ENCODE measurements around the gene TEDC1. TPM values are rescaled to one million over a fixed set of nuclear protein-coding genes. Genes with fewer than 3 reads are reported as not detected.

The TEDC1 gene
- total RNA-seq, 2 experiments from 2014 or later, result 40.7 to 53.2 TPM

- H3K27ac Mint-ChIP-seq, result peak overlapping the region; percentile 77
- DNase-seq, result no peak
- ChIA-PET POLR2A (no interaction called here), CTCF (no interaction called here)
- peaks cover 25% of the 10 kb centered on the region for H3K4me1 Mint-ChIP-seq
- H3K4me3 Mint-ChIP-seq, result peak overlapping the region; percentile 69
- H3K36me3 Mint-ChIP-seq (ENCODE audit: low read depth), result no peaks in the 10 kb centered on the region
- H3K27me3 Mint-ChIP-seq, result peaks cover 33% of the 10 kb centered on the region
- no peaks in the 10 kb centered on the region for H3K9me3 Mint-ChIP-seq
Measured at GRCh38 chr14:105526776-105527380, 35.8 kb downstream of the TEDC1 start.

GRCh38 chr14:105527381-105527825 is 36.4 kb downstream of the TEDC1 start:
- POLR2A ChIA-PET, result no interaction called here
- H3K9me3 Mint-ChIP-seq, result no peaks in the 10 kb centered on the region
- H3K27ac Mint-ChIP-seq, result peak overlapping the region; percentile 77
- H3K36me3 Mint-ChIP-seq (ENCODE audit: low read depth), result no peaks in the 10 kb centered on the region
- H3K27me3 Mint-ChIP-seq, result peaks cover 33% of the 10 kb centered on the region
- peaks cover 25% of the 10 kb centered on the region for H3K4me1 Mint-ChIP-seq
- CTCF ChIA-PET, result interaction anchor here (2.1 kb wide), 1 partner anchor 10 kb away, joined by 8 read pairs; no protein-coding TSS in a partner anchor
- H3K4me3 Mint-ChIP-seq, result peak overlapping the region; percentile 69
- no peak for DNase-seq

- peaks cover 32% of the 10 kb centered on the region for H3K27me3 Mint-ChIP-seq
- H3K27ac Mint-ChIP-seq, result peak overlapping the region; percentile 60
Measured at GRCh38 chr14:105527826-105528585, 37.0 kb downstream of the TEDC1 start.

GRCh38 chr14:105528586-105529318 is 37.7 kb downstream of the TEDC1 start:
- Mint-ChIP-seq H3K36me3 (ENCODE audit: low read depth) (no peaks in the 10 kb centered on the region), H3K4me1 (peaks cover 25% of the 10 kb centered on the region), H3K27me3 (peaks cover 26% of the 10 kb centered on the region), H3K9me3 (no peaks in the 10 kb centered on the region), H3K4me3 (peak overlapping the region; percentile 72), H3K27ac (peak overlapping the region; percentile 86)
- POLR2A ChIA-PET, result interaction anchor here (0.6 kb wide), 1 partner anchor 158 kb away, joined by 3 read pairs; no protein-coding TSS in a partner anchor
- CTCF ChIA-PET, result interaction anchor here (0.6 to 2.1 kb wide), 10 partner anchors 9 to 335 kb away, joined by 3 to 9 read pairs (median 4); no protein-coding TSS in a partner anchor
- no peak for DNase-seq

More at GRCh38 chr14:105527826-105528585, 37.0 kb downstream of the TEDC1 start:
- peak; percentile 81 for DNase-seq
- H3K36me3 Mint-ChIP-seq (ENCODE audit: low read depth), result no peaks in the 10 kb centered on the region
- H3K4me3 Mint-ChIP-seq, result peak overlapping the region; percentile 69
- H3K4me1 Mint-ChIP-seq, result peaks cover 25% of the 10 kb centered on the region
- ChIA-PET POLR2A (interaction anchor here (0.6 kb wide), 1 partner anchor 157 kb away, joined by 3 read pairs; no protein-coding TSS in a partner anchor), CTCF (interaction anchor here (0.6 to 2.1 kb wide), 13 partner anchors 9 to 450 kb away, joined by 3 to 9 read pairs (median 3); no protein-coding TSS in a partner anchor)
- no peaks in the 10 kb centered on the region for H3K9me3 Mint-ChIP-seq

- no peaks in the 10 kb centered on the region for H3K9me3 Mint-ChIP-seq
- peaks cover 23% of the 10 kb centered on the region for H3K27me3 Mint-ChIP-seq
- peak overlapping the region; percentile 72 for H3K4me3 Mint-ChIP-seq
- ChIA-PET POLR2A (no interaction called here), CTCF (interaction anchor here (1.0 to 2.1 kb wide), 2 partner anchors 8 to 37 kb away, joined by 3 to 8 read pairs; no protein-coding TSS in a partner anchor)
- H3K4me1 Mint-ChIP-seq, result peaks cover 25% of the 10 kb centered on the region
- no peak for DNase-seq
- H3K36me3 Mint-ChIP-seq (ENCODE audit: low read depth), result no peaks in the 10 kb centered on the region
- H3K27ac Mint-ChIP-seq, result peak overlapping the region; percentile 86
Measured at GRCh38 chr14:105529319-105529568, 38.2 kb downstream of the TEDC1 start.

- no peaks in the 10 kb centered on the region for H3K36me3 Mint-ChIP-seq (ENCODE audit: low read depth)
- peak overlapping the region; percentile 72 for H3K4me3 Mint-ChIP-seq
- peak overlapping the region; percentile 86 for H3K27ac Mint-ChIP-seq
- peak; percentile 36 for DNase-seq
- H3K4me1 Mint-ChIP-seq, result peaks cover 25% of the 10 kb centered on the region
- no peaks in the 10 kb centered on the region for H3K9me3 Mint-ChIP-seq
- peaks cover 18% of the 10 kb centered on the region for H3K27me3 Mint-ChIP-seq
- POLR2A ChIA-PET, result no interaction called here
- CTCF ChIA-PET, result interaction anchor here (1.0 to 2.1 kb wide), 3 partner anchors 8 to 49 kb away, joined by 3 to 8 read pairs (median 4); no protein-coding TSS in a partner anchor
Measured at GRCh38 chr14:105529569-105530284, 38.7 kb downstream of the TEDC1 start.

GRCh38 chr14:105530285-105531087 is 39.4 kb downstream of the TEDC1 start:
- peak overlapping the region; percentile 69 for H3K27ac Mint-ChIP-seq

GRCh38 chr14:105531088-105531893 is 40.2 kb downstream of the TEDC1 start:
- no peak overlapping the region for H3K4me3 Mint-ChIP-seq
- H3K27ac Mint-ChIP-seq, result no peak overlapping the region
- CTCF ChIA-PET, result interaction anchor here (0.6 to 1.3 kb wide), 3 partner anchors 51 to 441 kb away, joined by 3 to 4 read pairs (median 3); no protein-coding TSS in a partner anchor

More at GRCh38 chr14:105530285-105531087, 39.4 kb downstream of the TEDC1 start:
- DNase-seq, result no peak
- peaks cover 25% of the 10 kb centered on the region for H3K4me1 Mint-ChIP-seq
- H3K9me3 Mint-ChIP-seq, result no peaks in the 10 kb centered on the region
- H3K27me3 Mint-ChIP-seq, result peaks cover 12% of the 10 kb centered on the region
- CTCF ChIA-PET, result interaction anchor here (1.3 kb wide), 1 partner anchor 50 kb away, joined by 4 read pairs; no protein-coding TSS in a partner anchor
- POLR2A ChIA-PET, result no interaction called here
- no peaks in the 10 kb centered on the region for H3K36me3 Mint-ChIP-seq (ENCODE audit: low read depth)
- peak overlapping the region; percentile 68 for H3K4me3 Mint-ChIP-seq

GRCh38 chr14:105531894-105532623 is 41.0 kb downstream of the TEDC1 start:
- POLR2A ChIA-PET, result no interaction called here
- Mint-ChIP-seq H3K27ac (peak overlapping the region; percentile 52), H3K36me3 (ENCODE audit: low read depth) (no peaks in the 10 kb centered on the region), H3K4me3 (no peak overlapping the region), H3K27me3 (peaks cover 9% of the 10 kb centered on the region), H3K9me3 (no peaks in the 10 kb centered on the region), H3K4me1 (peaks cover 22% of the 10 kb centered on the region)
- DNase-seq, result no peak
- CTCF ChIA-PET, result interaction anchor here (0.6 to 1.4 kb wide), 4 partner anchors 21 to 442 kb away, joined by 3 to 5 read pairs (median 3); no protein-coding TSS in a partner anchor

More at GRCh38 chr14:105531088-105531893, 40.2 kb downstream of the TEDC1 start:
- POLR2A ChIA-PET, result no interaction called here
- Mint-ChIP-seq H3K9me3 (no peaks in the 10 kb centered on the region), H3K27me3 (peaks cover 7% of the 10 kb centered on the region), H3K4me1 (peaks cover 23% of the 10 kb centered on the region), H3K36me3 (ENCODE audit: low read depth) (no peaks in the 10 kb centered on the region)
- no peak for DNase-seq

- CTCF ChIA-PET, result interaction anchor here (1.3 to 1.5 kb wide), 5 partner anchors 22 to 443 kb away, joined by 3 to 5 read pairs (median 3); no protein-coding TSS in a partner anchor
- peaks cover 5% of the 10 kb centered on the region for H3K27me3 Mint-ChIP-seq
- DNase-seq, result no peak
- H3K36me3 Mint-ChIP-seq (ENCODE audit: low read depth), result no peaks in the 10 kb centered on the region
- H3K4me3 Mint-ChIP-seq, result no peak overlapping the region
- POLR2A ChIA-PET, result no interaction called here
- H3K9me3 Mint-ChIP-seq, result no peaks in the 10 kb centered on the region
- peak overlapping the region; percentile 52 for H3K27ac Mint-ChIP-seq
- peaks cover 16% of the 10 kb centered on the region for H3K4me1 Mint-ChIP-seq
Measured at GRCh38 chr14:105532735-105533141, 41.7 kb downstream of the TEDC1 start.
